Stimulated activated CD8-positive, alpha-beta memory T cell treated with anti-CD3 and anti-CD28 coated beads, Interleukin-15, amount 100 ng/mL, for 4 hours (primary cell): ENCODE results near the gene PROSER3.
"Not testable (repeated sequence)": the region's sequence is repeated elsewhere in the genome, so short reads cannot be mapped to it uniquely, and the experiment has no call there.

ENCODE experiments used
- DNase-seq, 2 donors: peaks; one replicate each; pipeline ENCODE4 v3.0.0-alpha.2; 2020; ENCODE audit warnings: low read depth in 2 of 2

PROSER3 gene

DNA sequence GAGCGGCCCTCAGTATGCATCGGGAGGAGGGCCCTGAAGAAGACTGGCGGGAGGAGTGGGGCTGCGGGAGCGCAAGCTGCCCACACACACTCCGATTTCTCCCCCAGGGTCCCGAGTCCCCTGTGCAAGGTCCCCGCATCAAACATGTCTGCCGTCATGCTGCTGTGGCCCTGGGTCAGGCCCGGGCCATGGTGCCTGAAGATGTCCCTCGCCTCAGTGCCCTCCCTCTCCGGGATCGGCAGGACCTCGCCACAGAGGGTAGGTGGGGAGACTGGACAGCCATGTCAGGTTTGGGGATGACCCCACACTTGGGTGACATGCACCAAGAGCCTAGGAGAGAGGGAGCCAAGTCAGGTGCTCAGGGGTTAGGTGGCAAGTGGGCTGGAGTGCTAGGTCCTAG lies 35.5 kb upstream of the PROSER3 start:
- no peak for DNase-seq

GRCh38 chr19:35722897-35723296 lies 35.1 kb upstream of the PROSER3 start:
- DNase-seq = no peak

DNA sequence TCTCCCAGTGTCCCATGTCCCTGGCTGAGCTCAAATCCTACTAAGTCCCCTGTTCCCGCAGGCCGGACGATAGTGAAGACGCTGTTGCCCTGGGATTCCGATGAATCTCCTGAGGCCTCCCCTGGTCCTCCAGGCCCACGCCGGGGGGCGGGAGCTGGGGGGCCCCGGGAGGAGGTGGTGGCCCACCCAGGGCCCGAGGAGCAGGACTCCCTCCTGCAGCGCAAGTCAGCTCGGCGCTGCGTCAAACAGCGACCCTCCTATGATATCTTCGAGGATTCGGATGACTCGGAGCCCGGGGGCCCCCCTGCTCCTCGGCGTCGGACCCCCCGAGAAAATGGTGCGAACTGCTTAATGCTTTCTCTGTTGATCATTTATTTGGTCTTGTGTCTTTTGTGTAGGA lies 34.3 kb upstream of the PROSER3 start:
- DNase-seq = no peak

DNA sequence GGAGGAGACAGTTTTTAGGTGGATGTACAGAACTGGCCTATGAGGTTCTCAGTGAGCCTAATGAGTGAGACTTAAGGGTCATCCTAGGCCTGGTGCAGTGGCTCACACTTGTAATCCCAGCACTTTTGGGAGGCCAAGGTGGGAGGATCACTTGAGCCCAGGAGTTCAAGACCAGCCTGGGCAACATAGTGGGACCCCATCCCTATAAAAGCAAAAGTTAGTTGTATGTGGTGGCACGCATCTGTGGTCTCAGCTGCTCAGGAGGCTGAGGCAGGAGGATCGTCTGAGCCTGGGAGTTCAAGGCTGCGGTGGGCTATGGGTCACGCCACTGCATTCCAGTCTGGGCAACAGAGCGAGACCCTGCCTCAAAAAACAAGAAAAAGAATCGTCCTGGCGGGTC lies 33.8 kb upstream of the PROSER3 start:
- not testable (repeated sequence) for DNase-seq

- no peak for DNase-seq
These were observed 33.4 kb upstream of the PROSER3 start for GRCh38 chr19:35724560-35724959.

DNA sequence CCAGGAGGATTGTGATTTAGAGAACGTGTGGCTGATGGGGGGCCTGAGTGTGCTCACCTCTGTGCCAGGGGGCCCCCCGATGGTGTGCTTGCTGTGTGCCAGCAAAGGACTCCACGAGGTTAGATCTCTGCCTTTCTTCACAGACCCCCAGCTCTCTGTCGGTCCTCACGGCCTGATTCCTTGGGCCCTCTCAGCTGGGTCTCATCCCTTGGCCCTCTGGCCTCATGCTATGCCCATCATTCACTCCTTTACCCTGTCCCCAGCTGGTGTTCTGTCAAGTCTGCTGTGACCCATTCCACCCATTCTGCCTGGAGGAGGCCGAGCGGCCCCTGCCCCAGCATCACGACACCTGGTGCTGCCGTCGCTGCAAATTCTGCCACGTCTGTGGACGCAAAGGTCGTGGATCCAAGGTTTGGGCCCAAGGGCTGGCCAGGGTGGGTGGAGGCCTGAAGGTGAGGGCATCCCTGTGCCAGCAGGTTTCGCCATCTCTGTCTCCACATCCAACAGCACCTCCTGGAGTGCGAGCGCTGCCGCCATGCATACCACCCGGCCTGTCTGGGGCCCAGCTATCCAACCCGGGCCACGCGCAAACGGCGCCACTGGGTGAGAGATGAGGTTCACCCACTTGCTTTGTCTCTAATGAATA lies 32.6 kb upstream of the PROSER3 start:
- DNase-seq = no peak

GRCh38 chr19:35727053-35727955 lies 30.7 kb upstream of the PROSER3 start:
- DNase-seq = no peak

- DNase-seq = no peak
These were observed 29.8 kb upstream of the PROSER3 start for GRCh38 chr19:35727956-35728706.

DNA sequence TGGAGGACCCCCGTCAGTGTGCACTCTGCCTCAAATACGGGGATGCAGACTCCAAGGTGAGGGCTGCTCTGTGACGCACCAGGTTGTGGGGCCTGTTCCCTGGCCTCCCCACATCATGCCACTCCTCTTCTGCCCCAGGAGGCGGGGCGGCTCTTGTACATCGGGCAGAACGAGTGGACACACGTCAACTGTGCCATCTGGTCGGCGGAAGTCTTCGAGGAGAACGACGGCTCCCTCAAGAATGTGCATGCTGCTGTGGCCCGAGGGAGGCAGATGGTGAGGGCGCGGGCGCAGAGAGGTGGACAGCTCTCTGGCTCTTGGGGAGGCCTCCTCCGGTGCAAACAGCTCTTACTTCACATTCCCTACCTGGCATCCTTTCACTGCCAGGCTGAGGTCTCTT lies 29.0 kb upstream of the PROSER3 start:
- no peak for DNase-seq

DNA sequence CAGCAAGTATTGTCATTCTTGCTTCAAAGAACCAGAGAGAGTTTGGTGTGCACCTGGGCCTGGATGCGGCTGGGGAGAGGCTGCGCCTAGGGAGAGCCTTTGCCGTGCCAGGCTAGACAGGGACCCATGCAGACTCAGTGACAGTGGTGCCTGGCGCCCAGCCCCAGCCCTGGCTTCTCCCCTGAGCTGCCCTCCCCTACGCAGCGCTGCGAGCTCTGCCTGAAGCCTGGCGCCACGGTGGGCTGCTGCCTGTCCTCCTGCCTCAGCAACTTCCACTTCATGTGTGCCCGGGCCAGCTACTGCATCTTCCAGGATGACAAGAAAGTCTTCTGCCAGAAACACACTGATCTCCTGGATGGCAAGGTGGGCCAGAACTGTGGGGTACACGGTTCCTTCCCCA lies 28.2 kb upstream of the PROSER3 start:
- DNase-seq = no peak

- DNase-seq = no peak
These were observed 27.6 kb upstream of the PROSER3 start for GRCh38 chr19:35730326-35730725.

GRCh38 chr19:35731353-35731752 lies 26.6 kb upstream of the PROSER3 start:
- no peak for DNase-seq

DNA sequence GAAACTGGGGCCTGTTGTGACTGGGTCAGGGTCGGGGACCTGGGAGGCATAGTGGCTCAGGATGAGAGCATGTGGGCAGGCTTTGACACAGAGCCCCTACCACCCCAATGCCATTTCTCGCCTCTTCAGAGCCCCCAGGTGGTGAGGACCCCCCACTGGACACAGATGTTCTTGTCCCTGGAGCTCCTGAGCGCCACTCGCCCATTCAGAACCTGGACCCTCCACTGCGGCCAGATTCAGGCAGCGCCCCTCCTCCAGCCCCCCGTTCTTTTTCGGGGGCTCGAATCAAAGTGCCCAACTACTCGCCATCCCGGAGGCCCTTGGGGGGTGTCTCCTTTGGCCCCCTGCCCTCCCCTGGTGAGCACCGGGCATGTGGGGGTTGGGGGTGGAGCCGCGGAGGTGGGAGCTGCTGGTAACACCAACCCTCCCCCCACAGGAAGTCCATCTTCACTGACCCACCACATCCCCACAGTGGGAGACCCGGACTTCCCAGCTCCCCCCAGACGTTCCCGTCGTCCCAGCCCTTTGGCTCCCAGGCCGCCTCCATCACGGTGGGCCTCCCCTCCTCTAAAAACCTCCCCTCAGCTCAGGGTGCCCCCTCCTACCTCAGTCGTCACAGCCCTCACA lies 26.1 kb upstream of the PROSER3 start:
- no peak for DNase-seq

GRCh38 chr19:35732540-35733179 lies 25.3 kb upstream of the PROSER3 start:
- no peak for DNase-seq

- DNase-seq = no peak
These were observed 24.5 kb upstream of the PROSER3 start for GRCh38 chr19:35733180-35734125.

DNA sequence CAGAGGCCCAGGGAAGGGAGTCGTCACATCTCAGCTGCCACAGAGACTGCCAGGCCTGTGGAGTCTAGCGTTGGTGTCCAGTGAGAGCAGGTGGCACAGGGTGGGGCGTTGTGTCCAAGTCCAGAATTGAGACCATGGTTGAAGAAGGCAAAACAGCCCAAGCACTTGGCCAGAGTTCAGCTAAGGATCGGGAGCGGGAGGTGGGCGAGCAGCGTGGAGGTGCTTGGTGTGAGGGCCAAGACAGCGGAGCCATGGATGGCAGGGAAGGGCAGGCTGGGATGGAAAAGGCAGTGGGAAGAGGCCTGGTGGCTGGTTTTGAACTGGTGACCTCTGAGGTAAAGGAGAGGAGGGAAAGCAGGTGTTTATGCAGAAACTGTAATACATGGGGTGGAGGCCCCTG lies 23.7 kb upstream of the PROSER3 start:
- DNase-seq = no peak

DNA sequence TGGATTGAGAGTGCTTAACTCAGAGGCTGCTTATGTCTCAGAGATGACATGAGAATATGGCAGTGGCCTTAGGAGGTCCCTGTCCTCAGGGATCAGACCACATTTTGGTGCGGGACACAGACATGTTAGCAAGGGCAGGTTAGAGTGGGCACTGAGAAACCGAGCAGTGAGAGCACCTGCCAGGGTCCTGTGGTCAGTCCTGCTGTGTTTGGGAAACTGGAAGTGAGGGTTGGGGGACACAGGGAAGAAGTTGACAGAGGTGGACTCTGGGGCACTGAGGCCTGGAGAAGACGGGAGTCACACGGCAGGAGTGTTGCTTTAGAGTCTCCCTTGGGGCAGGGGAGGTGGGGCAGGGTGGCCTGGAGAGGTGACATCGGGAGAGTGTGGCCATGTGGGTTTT lies 23.1 kb upstream of the PROSER3 start:
- no peak for DNase-seq

GRCh38 chr19:35736913-35737886 lies 20.8 kb upstream of the PROSER3 start:
- DNase-seq = no peak
